Naive thymus-derived CD4-positive, alpha-beta T cell (primary cell): ENCODE measurements around the gene DERA. TPM values are rescaled to one million over a fixed set of nuclear protein-coding genes. Genes with fewer than 3 reads are reported as not detected.
A peak's percentile ranks its signal among the peaks of the same experiment; 100 is the strongest.
"Not testable (repeated sequence)": the region's sequence is repeated elsewhere in the genome, so short reads cannot be mapped to it uniquely, and the experiment has no call there.

Source experiments
- ATAC-seq: fragments of 150-1000 bp; cut with Tn5 transposase; 2 replicates; pipeline ENCODE4 v1.10.0; 2021; ENCODE audit warnings: mild to moderate bottlenecking, moderate library complexity
- CTCF ChIA-PET: fragments of 350-600 bp; sonication (Branson Sonifier 250); formaldehyde crosslinking; loops from one replicate; lab custom pipeline; 2021; ENCODE audit warnings: antibody characterized with exemption; lab: Charles Lee
- POLR2A ChIA-PET: fragments of 350-600 bp; sonication (Branson Sonifier 250); formaldehyde crosslinking; loops from one replicate; lab custom pipeline; 2021; ENCODE audit warnings: antibody characterized with exemption, inconsistent platforms; lab: Charles Lee
- DNase-seq, 9 donors: peaks; one replicate each; pipeline versions ENCODE4 v3.0.0 to v3.0.0-alpha.2; 2020 to 2022; ENCODE audit warnings: mixed read lengths in 1 of 9
- H3K27ac ChIP-seq: one replicate; pipeline ENCODE4 v1.7.0; 2013; ENCODE audit warnings: mild to moderate bottlenecking, low read depth, low read length, moderate library complexity
- H3K27me3 ChIP-seq, 2 donors: one replicate each; pipeline ENCODE4 v1.7.0; 2013; ENCODE audit warnings: low read length in 2 of 2, mild to moderate bottlenecking in 2 of 2, moderate library complexity in 2 of 2; ENCODE audit not compliant: control insufficient read depth in 2 of 2, insufficient read depth in 2 of 2
- H3K36me3 ChIP-seq, 3 experiments: 1 replicate in 2 of 3; 2 replicates in 1 of 3; pipeline ENCODE4 v1.7.0; 2013; ENCODE audit warnings: low read length in 3 of 3, mild to moderate bottlenecking in 3 of 3, moderate library complexity in 1 of 3; ENCODE audit not compliant: insufficient read depth in 3 of 3, control insufficient read depth in 2 of 3
- H3K4me1 ChIP-seq, 2 donors: one replicate each; pipeline ENCODE4 v1.7.0; 2013; ENCODE audit warnings: low read length in 2 of 2, mild to moderate bottlenecking in 2 of 2, moderate library complexity in 1 of 2; ENCODE audit not compliant: control insufficient read depth in 2 of 2, insufficient read depth in 2 of 2
- H3K4me3 ChIP-seq: 2 replicates; pipeline ENCODE4 v1.7.0; 2013; ENCODE audit warnings: mild to moderate bottlenecking, low read length
- H3K9me3 ChIP-seq, 3 experiments: 1 replicate in 2 of 3; 2 replicates in 1 of 3; pipeline ENCODE4 v1.7.0; 2013; ENCODE audit warnings: low read length in 3 of 3; ENCODE audit not compliant: control insufficient read depth in 2 of 3
- H3K27ac Mint-ChIP-seq, 9 donors: one replicate each; pipeline ENCODE4 v1.8.0; 2020 to 2022; ENCODE audit warnings: mixed read lengths in 9 of 9, mild to moderate bottlenecking in 8 of 9, moderate library complexity in 5 of 9, inconsistent platforms in 2 of 9
- H3K27me3 Mint-ChIP-seq, 5 donors: one replicate each; pipeline ENCODE4 v1.8.0; 2021 to 2022; ENCODE audit warnings: mixed read lengths in 5 of 5, mild to moderate bottlenecking in 1 of 5
- H3K36me3 Mint-ChIP-seq, 5 donors: one replicate each; pipeline ENCODE4 v1.8.0; 2020 to 2022; ENCODE audit warnings: mixed read lengths in 5 of 5, mild to moderate bottlenecking in 3 of 5, inconsistent platforms in 1 of 5
- H3K4me1 Mint-ChIP-seq, 7 donors: one replicate each; pipeline ENCODE4 v1.8.0; 2020 to 2022; ENCODE audit warnings: mixed read lengths in 7 of 7, mild to moderate bottlenecking in 3 of 7, inconsistent platforms in 1 of 7
- H3K4me3 Mint-ChIP-seq, 10 donors: one replicate each; pipeline ENCODE4 v1.8.0; 2020 to 2022; ENCODE audit warnings: mild to moderate bottlenecking in 10 of 10, mixed read lengths in 10 of 10, moderate library complexity in 6 of 10, inconsistent platforms in 2 of 10
- H3K9me3 Mint-ChIP-seq, 11 donors: one replicate each; pipeline ENCODE4 v1.8.0; 2020 to 2022; ENCODE audit warnings: mixed read lengths in 11 of 11, mild to moderate bottlenecking in 4 of 11, inconsistent platforms in 1 of 11, moderate library complexity in 1 of 11
- intact Hi-C, 2 donors: fragments of 100-400 bp; cut with micrococcal nuclease; formaldehyde crosslinking; loops; one replicate each; pipeline ENCODE4 v1.15.1; 2023
- polyA plus RNA-seq, 2 donors: library from polyadenylated mRNA; unstranded; fragments of 300-500 nt; fragmentation: Illumina TruSeq; gene quantifications; one replicate each; pipeline ENCODE4 v1.2.3, GENCODE V29; 2021
- total RNA-seq, 6 experiments: library from RNA in 5 of 6; stranded (reverse) in 5 of 6; gene quantifications; 1 replicate in 5 of 6; 2 replicates in 1 of 6; pipeline ENCODE4 v1.2.3 and lab custom pipeline; 2021 to 2026

The DERA gene
- total and polyA plus RNA-seq, 7 experiments from 2014 or later = 8.4 to 33.4 (median 14.6) TPM

GRCh38 chr12:15914131-15914530 lies 3.0 kb downstream of the DERA start:
- CTCF ChIA-PET, H3K27me3 Mint-ChIP-seq, H3K9me3 ChIP-seq, ATAC-seq, H3K4me1 ChIP-seq, H3K36me3 ChIP-seq, POLR2A ChIA-PET, H3K27ac ChIP-seq, intact Hi-C loops, DNase-seq, H3K4me3 Mint-ChIP-seq, H3K27me3 ChIP-seq, H3K27ac Mint-ChIP-seq, H3K9me3 Mint-ChIP-seq, H3K4me3 ChIP-seq: not testable (repeated sequence)
- peaks cover 0 to 15% (median 0%) of the 10 kb centered on the region in 5 donors for H3K36me3 Mint-ChIP-seq
- peaks cover 10 to 43% (median 26%) of the 10 kb centered on the region in 7 donors for H3K4me1 Mint-ChIP-seq

- no peak for DNase-seq
- ATAC-seq = no peak
- Histone ChIP-seq H3K9me3 (no peaks in the 10 kb centered on the region), H3K27ac (no peak overlapping the region), H3K4me3 (no peak overlapping the region), H3K27me3 (no peaks in the 10 kb centered on the region), H3K4me1 (no peaks in the 10 kb centered on the region), H3K36me3 (no peaks in the 10 kb centered on the region)
- intact Hi-C loops = no loop called here
- Mint-ChIP-seq H3K36me3 (peaks cover 0 to 23% (median 0%) of the 10 kb centered on the region in 5 donors), H3K4me3 (no peak overlapping the region), H3K27ac (peak overlapping the region in 2 of 9 donors; percentile 9 to 22), H3K4me1 (peaks cover 4 to 37% (median 22%) of the 10 kb centered on the region in 7 donors), H3K27me3 (no peaks in the 10 kb centered on the region), H3K9me3 (no peaks in the 10 kb centered on the region)
- ChIA-PET POLR2A (no interaction called here), CTCF (no interaction called here)
These were observed 6.9 kb downstream of the DERA start for GRCh38 chr12:15918066-15918465.

- no peak overlapping the region for H3K4me3 ChIP-seq
- H3K27ac ChIP-seq = no peak overlapping the region
- ATAC-seq (no peak), DNase-seq (no peak)
- Mint-ChIP-seq H3K4me1 (peaks cover 4 to 40% (median 25%) of the 10 kb centered on the region in 7 donors), H3K27ac (peak overlapping the region in 1 of 9 donors; percentile 28), H3K36me3 (peaks cover 0 to 23% (median 0%) of the 10 kb centered on the region in 5 donors), H3K4me3 (no peak overlapping the region), H3K9me3 (no peaks in the 10 kb centered on the region), H3K27me3 (no peaks in the 10 kb centered on the region)
- H3K9me3 ChIP-seq = no peaks in the 10 kb centered on the region
- ChIA-PET CTCF (no interaction called here), POLR2A (no interaction called here)
- H3K27me3 ChIP-seq = no peaks in the 10 kb centered on the region
- no peaks in the 10 kb centered on the region for H3K4me1 ChIP-seq
- intact Hi-C loops = no loop called here
- H3K36me3 ChIP-seq = no peaks in the 10 kb centered on the region
These were observed 8.3 kb downstream of the DERA start for GRCh38 chr12:15919418-15919817.

GRCh38 chr12:15924956-15925355 lies 13.8 kb downstream of the DERA start:
- ChIA-PET CTCF (no interaction called here), POLR2A (no interaction called here)
- Histone ChIP-seq H3K4me1 (no peaks in the 10 kb centered on the region), H3K4me3 (no peak overlapping the region), H3K9me3 (no peaks in the 10 kb centered on the region), H3K27me3 (no peaks in the 10 kb centered on the region), H3K36me3 (no peaks in the 10 kb centered on the region), H3K27ac (no peak overlapping the region)
- H3K4me3 Mint-ChIP-seq = no peak overlapping the region
- H3K4me1 Mint-ChIP-seq = peaks cover 0 to 28% (median 13%) of the 10 kb centered on the region in 7 donors
- no peaks in the 10 kb centered on the region for H3K27me3 Mint-ChIP-seq
- intact Hi-C loops = no loop called here
- no peak overlapping the region for H3K27ac Mint-ChIP-seq
- DNase-seq (no peak), ATAC-seq (no peak)
- peaks cover 0 to 25% (median 0%) of the 10 kb centered on the region in 5 donors for H3K36me3 Mint-ChIP-seq
- no peaks in the 10 kb centered on the region for H3K9me3 Mint-ChIP-seq

- Mint-ChIP-seq H3K9me3 (peaks cover 0 to 12% (median 4%) of the 10 kb centered on the region in 11 donors), H3K36me3 (peaks cover 2 to 21% (median 15%) of the 10 kb centered on the region in 5 donors), H3K27me3 (no peaks in the 10 kb centered on the region), H3K4me3 (no peak overlapping the region), H3K27ac (no peak overlapping the region), H3K4me1 (peaks cover 0 to 17% (median 9%) of the 10 kb centered on the region in 7 donors)
- no peaks in the 10 kb centered on the region for H3K27me3 ChIP-seq
- ChIA-PET POLR2A (no interaction called here), CTCF (no interaction called here)
- no peak overlapping the region for H3K4me3 ChIP-seq
- H3K36me3 ChIP-seq = no peaks in the 10 kb centered on the region
- intact Hi-C loops = no loop called here
- ATAC-seq (no peak), DNase-seq (no peak)
- no peaks in the 10 kb centered on the region for H3K4me1 ChIP-seq
- H3K27ac ChIP-seq = no peak overlapping the region
- H3K9me3 ChIP-seq = no peaks in the 10 kb centered on the region
These were observed 17.2 kb downstream of the DERA start for GRCh38 chr12:15928346-15928745.

- POLR2A ChIA-PET = no interaction called here
- H3K27ac ChIP-seq = no peak overlapping the region
- H3K27ac Mint-ChIP-seq = no peak overlapping the region
These were observed 17.9 kb downstream of the DERA start for GRCh38 chr12:15928870-15929571.

GRCh38 chr12:15931590-15932053 lies 20.5 kb downstream of the DERA start:
- Mint-ChIP-seq H3K9me3 (peaks cover 0 to 12% (median 4%) of the 10 kb centered on the region in 11 donors), H3K27me3 (no peaks in the 10 kb centered on the region), H3K4me3 (no peak overlapping the region), H3K36me3 (peaks cover 2 to 23% (median 10%) of the 10 kb centered on the region in 5 donors), H3K27ac (no peak overlapping the region), H3K4me1 (peaks cover 0 to 7% (median 1%) of the 10 kb centered on the region in 7 donors)
- ATAC-seq = no peak
- POLR2A ChIA-PET = interaction anchor here (0.6 kb wide), 1 partner anchor 1571 kb away, joined by 3 read pairs; no protein-coding TSS in a partner anchor
- intact Hi-C loops = no loop called here
- no peaks in the 10 kb centered on the region for H3K4me1 ChIP-seq
- CTCF ChIA-PET = no interaction called here
- H3K4me3 ChIP-seq = no peak overlapping the region
- H3K36me3 ChIP-seq = no peaks in the 10 kb centered on the region
- no peaks in the 10 kb centered on the region for H3K27me3 ChIP-seq
- H3K27ac ChIP-seq = no peak overlapping the region
- no peaks in the 10 kb centered on the region for H3K9me3 ChIP-seq
- no peak for DNase-seq

More at GRCh38 chr12:15928870-15929571, 17.9 kb downstream of the DERA start:
- peaks cover 0 to 13% (median 6%) of the 10 kb centered on the region in 7 donors for H3K4me1 Mint-ChIP-seq
- ATAC-seq (no peak), DNase-seq (no peak)
- no peaks in the 10 kb centered on the region for H3K9me3 ChIP-seq
- H3K4me1 ChIP-seq = no peaks in the 10 kb centered on the region
- no peaks in the 10 kb centered on the region for H3K36me3 ChIP-seq
- CTCF ChIA-PET = no interaction called here
- H3K9me3 Mint-ChIP-seq = peaks cover 0 to 12% (median 4%) of the 10 kb centered on the region in 11 donors
- H3K27me3 ChIP-seq = no peaks in the 10 kb centered on the region
- no peaks in the 10 kb centered on the region for H3K27me3 Mint-ChIP-seq
- H3K4me3 ChIP-seq = no peak overlapping the region
- intact Hi-C loops = no loop called here
- peaks cover 2 to 24% (median 16%) of the 10 kb centered on the region in 5 donors for H3K36me3 Mint-ChIP-seq
- H3K4me3 Mint-ChIP-seq = no peak overlapping the region
